Mucosa of rectum (tissue), 2 donors: ENCODE results near the gene MAML1.

Experiments
- H3K27ac ChIP-seq, 2 donors: one replicate each; pipeline ENCODE4 v1.7.0; 2013; ENCODE audit warnings: inconsistent platforms in 2 of 2, low read depth in 2 of 2, low read length in 2 of 2
- H3K27me3 ChIP-seq, 2 donors: one replicate each; pipeline ENCODE4 v1.7.0; 2013; ENCODE audit warnings: low read length in 2 of 2; ENCODE audit not compliant: control insufficient read depth in 2 of 2, insufficient read depth in 2 of 2
- H3K36me3 ChIP-seq, 2 donors: one replicate each; pipeline ENCODE4 v1.7.0; 2013; ENCODE audit warnings: low read length in 2 of 2; ENCODE audit not compliant: control insufficient read depth in 2 of 2, insufficient read depth in 2 of 2
- H3K4me1 ChIP-seq, 2 donors: one replicate each; pipeline ENCODE4 v1.7.0; 2013; ENCODE audit warnings: low read length in 2 of 2, mild to moderate bottlenecking in 1 of 2; ENCODE audit not compliant: control insufficient read depth in 2 of 2, insufficient read depth in 2 of 2
- H3K4me3 ChIP-seq, 2 donors: one replicate each; pipeline ENCODE4 v1.7.0; 2013; ENCODE audit warnings: low read length in 2 of 2
- H3K9ac ChIP-seq, 2 donors: one replicate each; pipeline ENCODE4 v1.7.0; 2013; ENCODE audit warnings: low read length in 2 of 2, low read depth in 1 of 2, mild to moderate bottlenecking in 1 of 2
- H3K9me3 ChIP-seq, 2 donors: one replicate each; pipeline ENCODE4 v1.7.0; 2013; ENCODE audit warnings: low read length in 2 of 2; ENCODE audit not compliant: control insufficient read depth in 2 of 2
- donor health status: healthy.
- donor health status: Normal muscosa, but diverticular disease.

MAML1 gene

DNA sequence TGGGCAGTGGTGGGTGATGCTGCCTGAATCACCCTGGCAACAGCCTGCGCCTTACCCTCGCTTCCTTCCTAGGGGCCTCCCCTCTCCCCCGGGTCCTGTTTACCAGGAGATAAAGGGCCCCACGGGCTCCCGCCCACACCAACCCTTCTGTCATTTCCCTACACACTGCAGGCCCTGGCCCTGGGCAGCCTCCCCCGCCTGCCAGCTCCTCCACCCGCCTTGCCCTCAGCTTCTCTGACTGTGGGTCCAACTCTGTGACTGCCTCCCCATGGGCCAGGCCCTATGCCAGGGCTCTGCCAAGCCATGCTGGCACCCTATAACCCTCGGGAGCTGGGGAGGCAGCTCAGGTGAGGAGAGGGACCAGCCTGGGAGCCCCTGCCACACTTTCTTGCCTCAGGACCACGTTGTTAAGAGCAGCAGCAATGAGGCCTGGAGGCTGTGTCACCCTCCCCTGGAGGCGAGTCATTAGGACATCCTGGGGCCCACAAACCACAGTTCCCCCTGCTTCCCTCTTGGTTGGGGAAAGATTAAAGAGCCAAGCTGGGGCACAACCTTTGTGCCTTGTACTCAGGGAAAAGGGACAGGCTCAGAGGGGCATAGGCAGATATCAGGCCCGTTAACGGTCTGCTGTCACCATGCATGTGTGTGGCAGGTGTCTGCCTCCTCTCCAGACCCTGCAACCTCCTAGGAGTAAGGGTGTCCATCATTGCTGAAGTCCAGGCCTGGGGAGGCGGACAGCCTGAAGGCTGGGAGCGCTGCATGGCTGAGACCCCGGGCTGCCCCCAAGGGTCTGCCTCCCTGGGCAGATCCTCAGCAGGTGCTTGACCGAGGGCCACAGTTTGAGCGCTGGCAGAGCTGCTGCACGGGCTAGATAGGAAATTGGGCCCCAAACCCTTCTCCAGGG is 71.3 kb downstream of the MAML1 start:
- Histone ChIP-seq H3K27me3 (no peaks in the 10 kb centered on the region), H3K36me3 (peaks cover 28 to 31% of the 10 kb centered on the region in 2 donors), H3K9ac (peak overlapping the region; percentile 47 to 88), H3K4me3 (peak overlapping the region; percentile 67 to 71), H3K4me1 (peaks cover 32 to 34% of the 10 kb centered on the region in 2 donors), H3K9me3 (no peaks in the 10 kb centered on the region), H3K27ac (peak overlapping the region in 1 of 2 donors; percentile 95)

DNA sequence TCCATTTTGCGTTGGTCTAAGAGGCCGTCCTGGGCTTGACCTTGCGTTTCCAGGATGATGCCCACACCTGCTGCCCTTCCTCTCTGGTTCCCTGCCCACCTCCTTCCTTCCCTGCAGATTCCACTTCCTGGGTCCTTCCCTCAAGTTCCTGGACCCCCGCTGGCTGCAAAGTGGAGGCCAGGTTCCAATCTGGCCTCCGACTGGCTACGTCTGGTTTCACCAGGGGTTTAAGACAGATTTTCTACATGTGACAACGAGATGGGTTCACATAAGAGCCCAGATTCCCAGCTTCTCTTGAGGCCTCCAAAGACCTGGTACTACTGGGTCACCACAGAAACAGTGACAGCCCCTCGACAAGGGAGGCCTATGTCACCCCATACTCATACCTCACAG is 71.9 kb downstream of the MAML1 start:
- Histone ChIP-seq H3K36me3 (peaks cover 21 to 25% of the 10 kb centered on the region in 2 donors), H3K9me3 (no peaks in the 10 kb centered on the region), H3K27ac (peak overlapping the region; percentile 95 to 97), H3K27me3 (no peaks in the 10 kb centered on the region), H3K4me3 (peak overlapping the region; percentile 67 to 71), H3K9ac (peak overlapping the region; percentile 56 to 88), H3K4me1 (peaks cover 32 to 34% of the 10 kb centered on the region in 2 donors)

DNA sequence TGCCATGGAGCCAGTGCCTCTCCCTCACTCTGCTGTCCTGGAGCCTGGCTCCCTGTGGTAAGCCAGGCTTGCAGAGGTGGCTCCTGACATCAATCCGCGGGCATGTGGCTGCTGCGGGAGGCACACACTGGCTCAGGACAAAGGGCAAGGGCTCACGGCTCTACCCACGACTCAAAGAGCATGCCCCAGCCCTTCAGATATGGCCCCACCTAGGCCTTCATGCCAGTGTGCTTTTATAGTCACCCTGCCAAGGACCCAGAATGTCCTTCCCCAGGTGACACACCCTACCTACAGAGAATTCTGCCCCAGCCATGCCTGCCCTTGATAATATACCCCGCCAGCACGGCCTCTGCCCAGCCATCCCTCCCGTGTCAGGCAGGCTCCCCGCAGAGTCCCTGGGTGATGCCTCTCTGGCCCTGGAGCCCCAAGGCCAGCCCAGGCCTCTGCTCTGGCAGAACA is 72.5 kb downstream of the MAML1 start:
- Histone ChIP-seq H3K9me3 (no peaks in the 10 kb centered on the region), H3K9ac (peak overlapping the region; percentile 75 to 88), H3K4me1 (peaks cover 32 to 34% of the 10 kb centered on the region in 2 donors), H3K27me3 (no peaks in the 10 kb centered on the region), H3K27ac (peak overlapping the region; percentile 95 to 97), H3K36me3 (peaks cover 16 to 19% of the 10 kb centered on the region in 2 donors), H3K4me3 (peak overlapping the region; percentile 67 to 71)

DNA sequence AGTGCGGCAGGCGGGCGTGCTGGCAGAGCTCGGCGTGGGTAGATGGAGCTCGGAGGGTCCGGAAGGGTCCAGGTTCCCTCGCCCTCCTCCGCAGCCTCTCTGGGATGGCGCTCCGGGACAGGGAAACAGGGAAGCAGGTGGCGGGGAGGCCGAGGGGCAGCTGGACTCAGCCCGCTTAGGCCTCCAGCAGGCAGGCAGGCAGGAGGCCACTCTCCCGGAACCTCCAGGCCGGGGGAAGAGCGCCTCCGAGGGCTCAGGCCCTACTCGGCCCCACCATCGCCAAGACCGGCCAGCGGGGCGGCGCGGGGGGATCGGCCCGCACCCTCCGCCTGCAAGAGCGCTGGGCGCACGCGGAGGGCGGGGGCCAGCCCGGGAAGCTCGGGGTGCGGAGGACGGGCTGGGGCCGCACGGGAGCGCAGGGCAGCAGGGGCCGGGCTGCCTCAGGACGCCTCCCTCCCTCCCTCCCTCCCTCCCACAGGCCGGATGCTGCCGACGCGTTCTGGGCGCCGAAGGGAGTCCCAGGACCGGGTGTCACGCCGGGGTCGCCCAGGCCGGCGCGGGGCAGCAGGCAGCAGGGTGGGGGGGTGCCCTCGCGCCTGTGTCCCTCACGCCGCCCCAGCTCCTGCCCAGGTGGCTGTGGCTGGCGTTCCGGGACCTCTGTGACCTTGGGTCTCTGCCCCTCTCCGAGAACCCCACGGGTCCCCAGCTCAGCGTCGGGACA is 73.1 kb downstream of the MAML1 start:
- peaks cover 32 to 34% of the 10 kb centered on the region in 2 donors for H3K4me1 ChIP-seq
- H3K9ac ChIP-seq: peak overlapping the region; percentile 80 to 88

DNA sequence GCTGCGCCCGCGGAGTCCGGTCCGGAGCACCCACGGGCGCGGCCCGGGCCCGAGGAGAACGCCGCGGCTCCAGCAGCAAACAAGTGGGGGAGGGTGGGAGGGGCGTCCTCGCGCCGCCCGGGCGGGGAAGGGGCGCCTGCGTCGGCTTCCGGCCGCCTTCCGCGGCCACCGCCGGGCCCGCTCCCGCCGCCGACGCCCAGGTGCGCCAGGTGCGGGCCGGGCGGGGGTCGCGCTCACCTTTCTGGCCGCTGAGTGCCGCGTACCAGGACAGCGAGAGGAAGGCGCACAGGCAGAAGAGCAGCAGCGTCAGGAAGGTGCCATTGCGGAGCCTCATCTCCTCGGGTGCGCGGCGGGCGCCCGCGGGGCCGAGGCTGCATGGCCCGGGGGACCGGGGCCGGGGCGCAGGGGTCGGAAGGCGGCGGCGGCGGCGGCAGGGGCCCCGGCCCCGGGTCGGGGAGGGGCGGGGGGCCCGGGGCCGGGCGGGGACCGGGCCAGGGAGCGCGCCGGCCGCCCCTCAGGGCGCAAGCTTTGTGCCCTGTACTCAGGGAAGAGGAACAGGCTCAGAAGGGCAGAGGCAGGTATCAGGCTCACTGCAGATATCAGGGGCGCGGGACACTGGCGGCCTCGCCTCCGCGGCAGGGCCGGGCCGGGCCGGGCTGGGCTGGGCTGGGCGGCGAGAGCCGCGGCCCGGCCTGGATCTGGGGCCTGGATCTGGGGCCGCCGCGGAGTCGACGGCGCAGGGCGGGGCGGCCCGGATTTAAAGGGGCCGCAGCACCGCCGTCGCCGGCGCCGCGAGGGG is 73.8 kb downstream of the MAML1 start, which contains the start of gene MGAT4B:
Gene MGAT4B, minus strand, starts transcription at position 617 of the 799 bp plus-strand sequence. Its CDS starts 283 bp downstream, at position 334.
- H3K27ac ChIP-seq: peak within 1 kb of the TSS; percentile 95 to 97
- H3K27me3 ChIP-seq: no peaks in the 10 kb centered on the region
- peaks cover 4 to 7% of the 10 kb centered on the region in 2 donors for H3K36me3 ChIP-seq
- no peaks in the 10 kb centered on the region for H3K9me3 ChIP-seq
- peak within 1 kb of the TSS; percentile 67 to 71 for H3K4me3 ChIP-seq
- H3K4me1 ChIP-seq: peaks cover 32 to 34% of the 10 kb centered on the region in 2 donors
- peak within 1 kb of the TSS; percentile 80 to 88 for H3K9ac ChIP-seq

More for the DNA sequence above, 73.1 kb downstream of the MAML1 start:
- Histone ChIP-seq H3K36me3 (peaks cover 11 to 13% of the 10 kb centered on the region in 2 donors), H3K27me3 (no peaks in the 10 kb centered on the region), H3K9me3 (no peaks in the 10 kb centered on the region), H3K27ac (peak overlapping the region; percentile 95 to 97), H3K4me3 (peak overlapping the region; percentile 67 to 71)

DNA sequence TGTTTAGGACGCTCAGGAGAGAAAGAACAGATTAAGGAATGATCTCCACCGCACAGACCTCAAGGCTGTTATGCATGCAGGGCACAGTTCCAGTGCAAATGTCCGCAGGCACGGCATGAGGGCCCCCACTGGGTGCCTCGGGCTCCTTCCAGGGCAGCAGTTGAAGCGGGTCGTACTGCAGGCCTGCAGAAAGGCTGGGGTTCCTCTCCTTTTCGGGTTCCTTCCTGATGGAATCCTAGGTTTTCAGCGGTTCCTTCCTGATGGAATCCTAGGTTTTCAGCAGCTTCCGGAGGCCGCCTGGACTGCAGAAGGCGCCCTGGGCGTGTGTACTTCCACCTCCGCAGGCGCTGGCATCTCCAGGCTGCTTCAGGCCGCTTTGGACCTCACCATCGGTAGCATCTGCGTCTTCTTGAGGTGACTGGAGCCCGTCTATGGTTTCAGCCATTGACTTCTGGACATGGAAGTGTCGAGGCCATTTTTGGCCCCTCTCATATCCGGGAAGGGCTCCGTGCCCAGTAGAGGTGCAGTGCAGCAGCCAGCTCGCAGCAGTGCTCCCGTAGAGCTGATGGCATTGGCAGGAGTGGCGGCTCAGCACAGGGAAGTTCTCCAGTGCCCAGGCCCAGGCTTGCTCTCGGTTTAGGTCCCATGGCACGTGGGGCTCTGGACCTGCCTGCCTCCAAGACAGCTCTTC is 79.7 kb downstream of the MAML1 start:
- Histone ChIP-seq H3K27ac (no peak overlapping the region), H3K4me3 (no peak overlapping the region), H3K9ac (no peak overlapping the region), H3K36me3 (peaks cover 0 to 2% of the 10 kb centered on the region in 2 donors), H3K4me1 (peaks cover 0 to 6% of the 10 kb centered on the region in 2 donors), H3K27me3 (no peaks in the 10 kb centered on the region), H3K9me3 (no peaks in the 10 kb centered on the region)

DNA sequence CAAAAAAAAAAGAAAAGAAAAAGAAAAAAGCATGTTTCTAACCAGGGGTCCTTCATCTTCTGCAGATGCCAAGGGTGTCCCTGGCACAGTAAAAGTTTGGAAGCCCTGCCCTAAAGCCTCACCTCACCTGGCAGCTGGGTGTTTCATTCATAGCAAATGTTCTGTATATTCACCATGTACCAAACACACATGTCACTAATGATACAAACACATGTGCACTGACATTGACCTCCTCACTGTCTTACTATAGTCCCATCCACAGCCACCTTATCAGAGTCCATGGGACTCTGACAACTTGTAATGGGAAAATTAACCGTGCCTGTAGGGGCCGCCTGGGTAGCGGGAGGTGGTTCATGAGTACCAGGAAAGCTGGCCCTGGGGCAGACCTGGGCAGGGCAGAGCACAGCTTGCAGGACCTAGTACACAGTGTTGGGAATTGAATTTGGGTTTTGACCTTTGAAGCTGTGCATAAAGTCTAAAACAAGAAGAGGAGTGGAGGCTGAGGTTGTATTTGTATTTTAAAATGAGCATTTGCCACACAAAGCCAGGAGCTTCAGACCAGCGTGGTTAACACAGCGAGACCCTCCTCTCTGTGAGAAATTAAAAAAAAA is 80.5 kb downstream of the MAML1 start:
- no peaks in the 10 kb centered on the region for H3K27me3 ChIP-seq
- H3K9me3 ChIP-seq: no peaks in the 10 kb centered on the region
- no peak overlapping the region for H3K4me3 ChIP-seq
- H3K9ac ChIP-seq: no peak overlapping the region
- H3K27ac ChIP-seq: no peak overlapping the region
- H3K36me3 ChIP-seq: peaks cover 0 to 2% of the 10 kb centered on the region in 2 donors
- peaks cover 2 to 5% of the 10 kb centered on the region in 2 donors for H3K4me1 ChIP-seq

DNA sequence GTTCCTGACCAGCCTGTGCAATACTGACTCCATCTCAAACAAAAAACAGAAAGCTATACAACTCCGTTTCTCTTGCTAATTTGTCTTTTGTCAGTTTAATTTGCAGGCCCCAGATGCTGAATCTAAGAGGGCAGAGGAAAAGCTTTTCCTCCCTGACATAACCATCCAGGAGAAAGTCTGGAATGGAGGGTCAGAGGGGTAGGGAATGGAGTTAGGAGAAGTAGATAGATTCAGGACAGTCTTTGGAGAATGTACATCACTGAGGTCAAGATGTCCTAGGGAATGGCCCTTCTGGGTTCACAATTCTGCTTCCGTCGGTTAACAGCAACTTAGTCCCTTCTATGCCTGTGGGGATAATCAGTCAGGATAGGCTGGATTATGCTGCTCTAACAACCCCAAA is 81.5 kb downstream of the MAML1 start:
- Histone ChIP-seq H3K36me3 (peaks cover 0 to 2% of the 10 kb centered on the region in 2 donors), H3K9ac (no peak overlapping the region), H3K27me3 (no peaks in the 10 kb centered on the region), H3K4me1 (peaks cover 10 to 13% of the 10 kb centered on the region in 2 donors), H3K27ac (no peak overlapping the region), H3K9me3 (no peaks in the 10 kb centered on the region), H3K4me3 (no peak overlapping the region)
